A549 (cell line): Measurements from ENCODE around the gene PPP1CC.

Experiments
- GATA3 ChIP-seq: IDR thresholded peaks from 2 replicates; pipeline ENCODE4 v1.6.1; 2012; ENCODE audit warnings: borderline replicate concordance
- POLR2A ChIP-seq: IDR thresholded peaks from 2 replicates; pipeline ENCODE4 v1.6.1; 2012; ENCODE audit warnings: mild to moderate bottlenecking, low read length

GRCh38 chr12:110728628-110729027, 14.1 kb downstream of the PPP1CC start:
- TF ChIP-seq POLR2A (no peak), GATA3 (no peak)
